Activated naive CD8-positive, alpha-beta T cell treated with anti-CD3 and anti-CD28 coated beads, Interleukin-2, amount 10 ng/mL, durations not matched to agents 7 days and 5 days (primary cell): Measurements from ENCODE around the gene ASB6. TPM values are rescaled to one million over a fixed set of nuclear protein-coding genes. Genes with fewer than 3 reads are reported as not detected.
"Not testable (repeated sequence)": the region's sequence is repeated elsewhere in the genome, so short reads cannot be mapped to it uniquely, and the experiment has no call there.

ENCODE experiments used
- ATAC-seq: fragments of 150-1000 bp; cut with Tn5 transposase; one replicate; pipeline ENCODE4 v1.10.0; 2021; ENCODE audit warnings: low read depth, moderate library complexity
- POLR2A ChIA-PET: fragments of 350-600 bp; sonication (Branson Sonifier 250); formaldehyde crosslinking; loops from one replicate; lab custom pipeline; 2021; ENCODE audit warnings: antibody characterized with exemption; lab: Charles Lee
- DNase-seq: peaks from one replicate; pipeline ENCODE4 v3.0.0; 2021
- H3K27ac Mint-ChIP-seq: one replicate; pipeline ENCODE4 v1.8.0; 2022; ENCODE audit warnings: mild to moderate bottlenecking, mixed read lengths
- H3K27me3 Mint-ChIP-seq: one replicate; pipeline ENCODE4 v1.8.0; 2022; ENCODE audit warnings: mild to moderate bottlenecking, moderate library complexity, mixed read lengths
- H3K36me3 Mint-ChIP-seq: one replicate; pipeline ENCODE4 v1.8.0; 2021; ENCODE audit warnings: mild to moderate bottlenecking, mixed read lengths
- H3K4me1 Mint-ChIP-seq: one replicate; pipeline ENCODE4 v1.8.0; 2021; ENCODE audit warnings: mixed read lengths
- H3K4me3 Mint-ChIP-seq: one replicate; pipeline ENCODE4 v1.8.0; 2022; ENCODE audit warnings: mild to moderate bottlenecking, moderate library complexity, mixed read lengths
- H3K9me3 Mint-ChIP-seq: one replicate; pipeline ENCODE4 v1.8.0; 2021; ENCODE audit warnings: mixed read lengths
- total RNA-seq, 2 experiments: library from RNA; stranded (reverse); gene quantifications; one replicate each; pipeline ENCODE4 v1.2.3, GENCODE V29; 2021

Gene ASB6
- total RNA-seq, 2 experiments from 2014 or later: 27.8 to 29.0 TPM

GRCh38 chr9:129664746-129665388, 22.9 kb upstream of the ASB6 start:
- H3K9me3 Mint-ChIP-seq: no peaks in the 10 kb centered on the region
- DNase-seq (peak; percentile 43), ATAC-seq (peak; percentile 59)
- peak overlapping the region; percentile 79 for H3K4me3 Mint-ChIP-seq
- H3K27me3 Mint-ChIP-seq: peaks cover 35% of the 10 kb centered on the region
- POLR2A ChIA-PET: no interaction called here
- H3K36me3 Mint-ChIP-seq: no peaks in the 10 kb centered on the region
- H3K27ac Mint-ChIP-seq: peak overlapping the region; percentile 34
- peaks cover 6% of the 10 kb centered on the region for H3K4me1 Mint-ChIP-seq

- DNase-seq, H3K9me3 Mint-ChIP-seq, POLR2A ChIA-PET, H3K4me1 Mint-ChIP-seq, H3K27ac Mint-ChIP-seq, ATAC-seq, H3K4me3 Mint-ChIP-seq, H3K36me3 Mint-ChIP-seq: not testable (repeated sequence)
- peaks cover 31% of the 10 kb centered on the region for H3K27me3 Mint-ChIP-seq
These were observed 20.3 kb upstream of the ASB6 start for GRCh38 chr9:129662239-129662638.

GRCh38 chr9:129661029-129661428, 19.1 kb upstream of the ASB6 start:
- DNase-seq (no peak), ATAC-seq (no peak)
- Mint-ChIP-seq H3K9me3 (no peaks in the 10 kb centered on the region), H3K4me1 (peaks cover 6% of the 10 kb centered on the region), H3K4me3 (no peak overlapping the region), H3K27me3 (peaks cover 30% of the 10 kb centered on the region), H3K36me3 (no peaks in the 10 kb centered on the region), H3K27ac (no peak overlapping the region)
- POLR2A ChIA-PET: no interaction called here

- no peaks in the 10 kb centered on the region for H3K9me3 Mint-ChIP-seq
- H3K27ac Mint-ChIP-seq: no peak overlapping the region
- H3K4me3 Mint-ChIP-seq: no peak overlapping the region
- peaks cover 15% of the 10 kb centered on the region for H3K27me3 Mint-ChIP-seq
- no peaks in the 10 kb centered on the region for H3K4me1 Mint-ChIP-seq
- no peaks in the 10 kb centered on the region for H3K36me3 Mint-ChIP-seq
- POLR2A ChIA-PET: no interaction called here
- ATAC-seq (no peak), DNase-seq (no peak)
These were observed 14.9 kb upstream of the ASB6 start for GRCh38 chr9:129656795-129657390.

- Mint-ChIP-seq H3K4me3 (no peak overlapping the region), H3K4me1 (no peaks in the 10 kb centered on the region), H3K36me3 (no peaks in the 10 kb centered on the region), H3K27me3 (peaks cover 9% of the 10 kb centered on the region), H3K27ac (no peak overlapping the region), H3K9me3 (no peaks in the 10 kb centered on the region)
- ATAC-seq (no peak), DNase-seq (no peak)
- POLR2A ChIA-PET: no interaction called here
These were observed 13.7 kb upstream of the ASB6 start for GRCh38 chr9:129655696-129656095.

GRCh38 chr9:129655154-129655553, 13.2 kb upstream of the ASB6 start:
- H3K27me3 Mint-ChIP-seq: peaks cover 9% of the 10 kb centered on the region
- H3K36me3 Mint-ChIP-seq: no peaks in the 10 kb centered on the region
- H3K27ac Mint-ChIP-seq: no peak overlapping the region
- POLR2A ChIA-PET: no interaction called here
- no peak overlapping the region for H3K4me3 Mint-ChIP-seq
- no peak for ATAC-seq
- H3K4me1 Mint-ChIP-seq: peaks cover 1% of the 10 kb centered on the region
- no peak for DNase-seq
- no peaks in the 10 kb centered on the region for H3K9me3 Mint-ChIP-seq

GRCh38 chr9:129654554-129655040, 12.6 kb upstream of the ASB6 start:
- ATAC-seq (no peak), DNase-seq (no peak)
- POLR2A ChIA-PET: no interaction called here
- H3K27ac Mint-ChIP-seq: no peak overlapping the region
- H3K36me3 Mint-ChIP-seq: no peaks in the 10 kb centered on the region
- no peak overlapping the region for H3K4me3 Mint-ChIP-seq
- peaks cover 9% of the 10 kb centered on the region for H3K27me3 Mint-ChIP-seq
- H3K9me3 Mint-ChIP-seq: no peaks in the 10 kb centered on the region
- peaks cover 3% of the 10 kb centered on the region for H3K4me1 Mint-ChIP-seq

- POLR2A ChIA-PET: no interaction called here
These were observed 12.0 kb upstream of the ASB6 start for GRCh38 chr9:129653823-129654553.

GRCh38 chr9:129650680-129651235, 8.8 kb upstream of the ASB6 start:
- Mint-ChIP-seq H3K27me3 (peaks cover 7% of the 10 kb centered on the region), H3K27ac (no peak overlapping the region), H3K4me3 (no peak overlapping the region), H3K9me3 (no peaks in the 10 kb centered on the region), H3K36me3 (no peaks in the 10 kb centered on the region), H3K4me1 (peaks cover 3% of the 10 kb centered on the region)
- POLR2A ChIA-PET: interaction anchor here (0.6 kb wide), 1 partner anchor 233 kb away, joined by 4 read pairs; no protein-coding TSS in a partner anchor
- DNase-seq (no peak), ATAC-seq (no peak)

More at GRCh38 chr9:129653823-129654553, 12.0 kb upstream of the ASB6 start:
- ATAC-seq: no peak
- H3K9me3 Mint-ChIP-seq: no peaks in the 10 kb centered on the region
- no peak overlapping the region for H3K27ac Mint-ChIP-seq
- H3K4me3 Mint-ChIP-seq: no peak overlapping the region
- no peaks in the 10 kb centered on the region for H3K36me3 Mint-ChIP-seq
- peaks cover 3% of the 10 kb centered on the region for H3K4me1 Mint-ChIP-seq
- no peak for DNase-seq
- H3K27me3 Mint-ChIP-seq: peaks cover 9% of the 10 kb centered on the region

- Mint-ChIP-seq H3K4me1 (peaks cover 3% of the 10 kb centered on the region), H3K36me3 (no peaks in the 10 kb centered on the region), H3K9me3 (no peaks in the 10 kb centered on the region), H3K27ac (peak overlapping the region; percentile 19), H3K27me3 (peaks cover 7% of the 10 kb centered on the region), H3K4me3 (no peak overlapping the region)
- POLR2A ChIA-PET: no interaction called here
- DNase-seq (no peak), ATAC-seq (no peak)
These were observed 8.1 kb upstream of the ASB6 start for GRCh38 chr9:129649726-129650679.

- POLR2A ChIA-PET: no interaction called here
- no peak overlapping the region for H3K27ac Mint-ChIP-seq
- no peak for ATAC-seq
- H3K4me3 Mint-ChIP-seq: no peak overlapping the region
- H3K36me3 Mint-ChIP-seq: no peaks in the 10 kb centered on the region
- DNase-seq: no peak
- H3K9me3 Mint-ChIP-seq: no peaks in the 10 kb centered on the region
- H3K4me1 Mint-ChIP-seq: peaks cover 3% of the 10 kb centered on the region
- H3K27me3 Mint-ChIP-seq: peaks cover under 1% of the 10 kb centered on the region
These were observed 6.8 kb upstream of the ASB6 start for GRCh38 chr9:129648764-129649115.

- Mint-ChIP-seq H3K9me3 (no peaks in the 10 kb centered on the region), H3K4me1 (peaks cover 3% of the 10 kb centered on the region), H3K27ac (no peak overlapping the region), H3K36me3 (no peaks in the 10 kb centered on the region), H3K4me3 (no peak overlapping the region), H3K27me3 (no peaks in the 10 kb centered on the region)
- ATAC-seq: no peak
- DNase-seq: no peak
- POLR2A ChIA-PET: no interaction called here
These were observed 6.3 kb upstream of the ASB6 start for GRCh38 chr9:129648092-129648763.
